Hepatocyte (in vitro differentiated cells): Measurements from ENCODE around the gene APBA2.

Experiments used
- CTCF ChIP-seq: fragments of 200-600 bp; sonication (generic); IDR thresholded peaks from 2 replicates; pipeline ENCODE4 v1.5.1; 2016; ENCODE audit warnings: antibody characterized with exemption, mild to moderate bottlenecking; ENCODE audit not compliant: poor library complexity
- EZH2 ChIP-seq: fragments of 200-600 bp; sonication (generic); IDR thresholded peaks from 2 replicates; pipeline ENCODE4 v1.6.1; 2016; ENCODE audit warnings: antibody characterized with exemption, mild to moderate bottlenecking, borderline replicate concordance
- EZH2phosphoT487 ChIP-seq: fragments of 200-600 bp; sonication (generic); IDR thresholded peaks from one replicate; pipeline ENCODE4 v1.6.1; 2018; ENCODE audit warnings: antibody characterized with exemption, mild to moderate bottlenecking, low read depth, moderate library complexity; ENCODE audit not compliant: unreplicated experiment, severe bottlenecking

DNA sequence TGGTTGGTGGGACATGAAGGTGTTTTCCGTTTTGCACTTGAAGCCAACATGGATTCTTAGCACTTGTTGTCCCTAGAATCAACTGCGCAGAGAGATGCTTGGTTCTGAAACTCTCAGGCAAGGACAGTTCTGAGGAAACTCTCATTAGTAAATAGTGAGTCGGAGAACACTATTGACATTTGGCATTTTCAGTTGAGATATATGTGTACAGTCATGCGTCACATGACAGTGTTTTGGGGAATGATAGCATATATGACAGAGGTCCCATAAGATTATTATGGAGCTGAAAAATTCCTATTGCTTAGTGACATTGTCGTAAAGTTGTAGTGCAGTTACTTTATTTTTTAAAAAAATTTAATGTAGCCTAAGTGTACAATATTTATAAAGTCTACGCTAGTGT is 5.8 kb downstream of the APBA2 start:
- no peak for TF ChIP-seq CTCF
- no peak for TF ChIP-seq EZH2
- TF ChIP-seq EZH2phosphoT487 = no peak
